SK-N-SH (cell line): ENCODE data around the gene VENTX. TPM values are rescaled to one million over a fixed set of nuclear protein-coding genes. Genes with fewer than 3 reads are reported as not detected.

Experiments used
- CTCF ChIA-PET: fragments of 300-600, 350-600 bp; formaldehyde crosslinking; extraction: SDS; loops from one replicate; lab custom pipeline; 2021; lab: Yijun Ruan, JAX
- POLR2A ChIA-PET: fragments of 350-600 bp; sonication (Branson Sonifier 250); formaldehyde crosslinking; extraction: SDS; loops from one replicate; lab custom pipeline; 2020; ENCODE audit warnings: antibody characterized with exemption, inconsistent platforms; lab: Yijun Ruan, JAX
- DNase-seq: peaks from one replicate; pipeline ENCODE4 v3.0.0; 2012
- H2AFZ ChIP-seq: fragments of 200-600 bp; sonication (generic); 2 replicates; pipeline ENCODE4 v1.8.1; 2016; ENCODE audit warnings: antibody characterized with exemption, mild to moderate bottlenecking, low read depth
- H3F3A ChIP-seq: fragments of 200-600 bp; sonication (generic); replicated peaks from 2 replicates; pipeline ENCODE3; 2016; ENCODE audit warnings: antibody characterized with exemption, mild to moderate bottlenecking; ENCODE audit not compliant: insufficient read depth
- H3K27ac ChIP-seq, 2 experiments: fragments of 200-500 bp in 1 of 2; fragments of 200-600 bp in 1 of 2; sonication (Bioruptor generic) in 1 of 2; sonication (generic), shearing (Covaris generic) in 1 of 2; 2 replicates each; pipeline versions ENCODE4 v1.5.1 to v1.6.1; 2014 to 2016; ENCODE audit warnings: low read depth in 2 of 2, inconsistent platforms in 1 of 2, low read length in 1 of 2, mild to moderate bottlenecking in 1 of 2, mixed read lengths in 1 of 2
- H3K27me3 ChIP-seq: fragments of 200-600 bp; sonication (generic), shearing (Covaris generic); 2 replicates; pipeline ENCODE4 v1.6.1; 2016; ENCODE audit warnings: mixed run types; ENCODE audit not compliant: insufficient read depth
- H3K36me3 ChIP-seq, 2 experiments: fragments of 200-500 bp in 1 of 2; fragments of 200-600 bp in 1 of 2; sonication (Bioruptor generic) in 1 of 2; sonication (generic) in 1 of 2; replicated peaks in 1 of 2; 2 replicates each; pipeline versions ENCODE3 to v1.5.1; 2014 to 2016; ENCODE audit warnings: low read length in 1 of 2, mild to moderate bottlenecking in 1 of 2; ENCODE audit not compliant: insufficient read depth in 2 of 2, control insufficient read depth in 1 of 2
- H3K4me1 ChIP-seq, 2 experiments: fragments of 200-500 bp in 1 of 2; fragments of 200-600 bp in 1 of 2; sonication (Bioruptor generic) in 1 of 2; sonication (generic), shearing (Covaris generic) in 1 of 2; 2 replicates each; pipeline versions ENCODE4 v1.5.1 to v1.6.1; 2014 to 2016; ENCODE audit warnings: low read depth in 1 of 2, low read length in 1 of 2, mixed run types in 1 of 2; ENCODE audit not compliant: insufficient read depth in 2 of 2, control insufficient read depth in 1 of 2
- H3K4me2 ChIP-seq: fragments of 200-600 bp; sonication (generic), shearing (Covaris generic); 2 replicates; pipeline ENCODE4 v1.6.1; 2017; ENCODE audit warnings: mixed run types
- H3K4me3 ChIP-seq, 2 experiments: fragments of 200-500 bp in 1 of 2; fragments of 200-600 bp in 1 of 2; sonication (Bioruptor generic) in 1 of 2; sonication (generic), shearing (Covaris generic) in 1 of 2; 2 replicates each; pipeline versions ENCODE4 v1.5.1 to v1.8.1; 2014 to 2016; ENCODE audit warnings: low read depth in 2 of 2, inconsistent platforms in 1 of 2, low read length in 1 of 2, mild to moderate bottlenecking in 1 of 2, mixed read lengths in 1 of 2, moderate library complexity in 1 of 2
- H3K79me2 ChIP-seq: fragments of 200-600 bp; sonication (generic); 2 replicates; pipeline ENCODE4 v1.8.1; 2017; ENCODE audit warnings: mild to moderate bottlenecking; ENCODE audit not compliant: insufficient read depth
- H3K9ac ChIP-seq: fragments of 200-600 bp; sonication (generic); 2 replicates; pipeline ENCODE4 v1.6.1; 2017; ENCODE audit warnings: mixed run types
- H3K9me2 ChIP-seq: fragments of 200-600 bp; sonication (generic); 2 replicates; pipeline ENCODE4 v1.6.1; 2017; ENCODE audit warnings: mixed run types
- H3K9me3 ChIP-seq: fragments of 200-600 bp; sonication (generic); 2 replicates; pipeline ENCODE4 v1.6.1; 2017; ENCODE audit warnings: mixed run types, mild to moderate bottlenecking, moderate library complexity
- H4K20me1 ChIP-seq: fragments of 200-600 bp; sonication (generic); 2 replicates; pipeline ENCODE4 v1.6.1; 2017; ENCODE audit warnings: mild to moderate bottlenecking, mixed run types; ENCODE audit not compliant: insufficient read depth
- CHD2 ChIP-seq: fragments of 150-350 bp; IDR thresholded peaks from 2 replicates; pipeline ENCODE4 v1.6.1; 2018; ENCODE audit warnings: low read length; ENCODE audit not compliant: partially characterized antibody
- FOSL2 ChIP-seq: IDR thresholded peaks from 2 replicates; pipeline ENCODE4 v1.4.0; 2012; ENCODE audit warnings: low read depth, mild to moderate bottlenecking, moderate library complexity, borderline replicate concordance
- FOXM1 ChIP-seq: IDR thresholded peaks from 2 replicates; pipeline ENCODE4 v1.4.0; 2012; ENCODE audit warnings: low read depth, mild to moderate bottlenecking
- MEF2A ChIP-seq: IDR thresholded peaks from 2 replicates; pipeline ENCODE4 v1.4.0; 2012; ENCODE audit warnings: low read depth, borderline replicate concordance
- RCOR1 ChIP-seq: fragments of 150-350 bp; IDR thresholded peaks from 2 replicates; pipeline ENCODE4 v1.6.1; 2017; ENCODE audit warnings: antibody characterized with exemption, low read length
- SIN3A ChIP-seq: IDR thresholded peaks from 2 replicates; pipeline ENCODE4 v1.6.1; 2012; ENCODE audit warnings: low read depth, mild to moderate bottlenecking, low read length, moderate library complexity, borderline replicate concordance
- WGBS: methylation state at CpG from one replicate; pipeline ENCODE4 v1.1.6; 2017; ENCODE audit warnings: low lambda C conversion rate; 5-methylcytosine and 5-hydroxymethylcytosine counted together
- polyA plus RNA-seq, 3 experiments: library from polyadenylated mRNA; depleted of rRNA; stranded (reverse); fragments of >200 nt; gene quantifications; 2 replicates each; pipeline ENCODE4 v1.2.3, GENCODE V29; 2012
- TF ChIP-seq, protein P1 (sequence below): fragments of 150-350 bp; IDR thresholded peaks from 2 replicates; pipeline ENCODE4 v1.6.1; 2017; ENCODE audit warnings: antibody characterized with exemption, low read length, low read depth, borderline replicate concordance

Gene VENTX
- polyA plus RNA-seq, 1 of the 3 experiments (the other 2 are of a cell fraction) = not detected

DNA sequence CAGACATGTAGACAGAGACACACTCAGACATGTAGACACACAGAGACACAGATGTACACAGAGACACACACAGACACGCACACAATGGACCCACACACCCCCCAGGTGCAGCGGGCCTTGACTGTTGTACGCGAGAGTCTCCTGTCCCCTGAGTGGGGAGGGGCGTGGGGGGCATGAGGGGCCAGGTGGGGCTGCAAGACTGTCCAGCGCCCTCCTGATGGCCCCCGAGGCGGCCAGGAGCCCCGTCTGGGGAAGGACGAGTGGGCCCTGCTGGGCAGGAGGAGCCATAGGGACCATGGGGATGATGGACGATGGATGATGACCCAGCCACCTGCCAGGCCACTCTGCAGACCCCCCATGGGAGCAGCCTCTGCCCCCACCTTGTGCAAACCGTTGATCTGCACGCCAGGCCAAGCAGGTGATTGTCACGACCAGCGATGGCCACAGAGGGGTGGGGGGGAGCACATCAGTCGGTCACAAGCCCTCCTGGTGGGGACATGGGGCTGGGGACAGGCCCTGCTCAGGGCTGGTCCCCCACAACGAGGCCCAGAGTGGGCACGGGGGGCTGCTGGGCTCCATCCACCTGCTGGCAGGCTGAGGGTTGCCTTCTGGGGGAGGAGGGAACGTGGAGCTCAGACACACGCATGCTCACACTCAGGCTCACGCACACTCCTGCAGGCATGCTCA lies 11.6 kb downstream of the VENTX start:
- POLR2A ChIA-PET = no interaction called here
- Histone ChIP-seq H3F3A (no peaks in the 10 kb centered on the region), H3K4me2 (no peak overlapping the region), H3K36me3 (no peaks in the 10 kb centered on the region), H3K9ac (no peak overlapping the region), H2AFZ (no peak overlapping the region), H3K4me3 (no peak overlapping the region), H3K4me1 (no peaks in the 10 kb centered on the region), H3K27me3 (no peaks in the 10 kb centered on the region), H3K9me2 (no peaks in the 10 kb centered on the region), H3K79me2 (no peaks in the 10 kb centered on the region), H3K9me3 (no peaks in the 10 kb centered on the region), H3K27ac (no peak overlapping the region), H4K20me1 (no peaks in the 10 kb centered on the region)
- CTCF ChIA-PET = no interaction called here
- 65% methylated on average over 10 of the region's 21 CpGs for WGBS
- no peak for DNase-seq
- TF ChIP-seq, protein P1, sequence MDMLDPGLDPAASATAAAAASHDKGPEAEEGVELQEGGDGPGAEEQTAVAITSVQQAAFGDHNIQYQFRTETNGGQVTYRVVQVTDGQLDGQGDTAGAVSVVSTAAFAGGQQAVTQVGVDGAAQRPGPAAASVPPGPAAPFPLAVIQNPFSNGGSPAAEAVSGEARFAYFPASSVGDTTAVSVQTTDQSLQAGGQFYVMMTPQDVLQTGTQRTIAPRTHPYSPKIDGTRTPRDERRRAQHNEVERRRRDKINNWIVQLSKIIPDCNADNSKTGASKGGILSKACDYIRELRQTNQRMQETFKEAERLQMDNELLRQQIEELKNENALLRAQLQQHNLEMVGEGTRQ = no peak
- no peak for TF ChIP-seq SIN3A
- TF ChIP-seq CHD2 = no peak
- no peak for TF ChIP-seq FOSL2
- no peak for TF ChIP-seq RCOR1

DNA sequence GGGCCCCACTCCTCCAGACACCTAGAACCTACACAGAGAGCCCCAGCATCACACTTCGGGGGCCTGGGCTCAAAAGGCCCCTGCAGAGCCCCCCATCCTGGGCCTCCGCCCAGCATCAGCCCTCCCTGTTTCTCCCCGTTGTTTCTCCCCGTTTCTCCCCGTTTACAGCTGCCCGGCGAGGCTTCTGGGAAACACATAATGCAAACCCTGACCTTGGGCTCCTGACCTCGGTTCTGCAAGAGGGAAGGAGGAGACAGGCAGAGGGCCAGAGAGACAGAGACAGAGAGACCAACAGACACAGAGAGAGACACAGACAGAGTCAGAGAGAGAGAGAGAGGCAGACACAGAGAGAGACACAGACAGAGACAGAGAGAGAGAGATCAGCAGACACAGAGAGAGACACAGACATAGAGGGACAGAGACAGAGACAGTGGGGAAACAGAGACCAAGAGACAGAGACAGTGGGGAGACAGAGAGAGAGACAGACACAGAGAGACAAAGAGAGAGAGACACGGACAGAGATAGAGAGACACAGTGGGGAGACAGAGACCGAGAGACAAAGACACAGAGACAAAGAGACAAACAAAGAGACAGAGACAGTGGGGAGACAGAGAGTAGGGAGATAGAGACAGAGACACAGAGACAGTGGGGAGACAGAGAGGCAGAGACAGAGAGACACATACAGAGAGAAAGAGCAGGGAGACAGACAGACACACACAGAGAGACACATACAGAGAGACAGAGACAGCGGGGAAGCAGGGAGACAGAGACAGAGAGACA lies 12.5 kb downstream of the VENTX start:
- Histone ChIP-seq H3K9ac (no peak overlapping the region), H3K4me1 (no peaks in the 10 kb centered on the region), H3K9me2 (no peaks in the 10 kb centered on the region), H3K4me2 (no peak overlapping the region), H3K9me3 (no peaks in the 10 kb centered on the region), H3K79me2 (no peaks in the 10 kb centered on the region), H4K20me1 (no peaks in the 10 kb centered on the region), H3F3A (no peaks in the 10 kb centered on the region), H3K4me3 (no peak overlapping the region), H3K27ac (no peak overlapping the region), H3K36me3 (no peaks in the 10 kb centered on the region), H2AFZ (no peak overlapping the region), H3K27me3 (no peaks in the 10 kb centered on the region)
- POLR2A ChIA-PET = no interaction called here
- WGBS = 60% methylated on average over 11 of the region's 11 CpGs
- no peak for DNase-seq
- no peak for TF ChIP-seq RCOR1
- no peak for TF ChIP-seq FOXM1
- no peak for TF ChIP-seq MEF2A
- CTCF ChIA-PET = no interaction called here
